Mucosa of stomach (tissue), 1 donor: ENCODE measurements around the gene PLCH1.

Experiments used
- H3K27me3 ChIP-seq: one replicate; pipeline ENCODE4 v1.7.0; 2013; ENCODE audit warnings: mild to moderate bottlenecking, low read length; ENCODE audit not compliant: control insufficient read depth, insufficient read depth
- H3K36me3 ChIP-seq: one replicate; pipeline ENCODE4 v1.7.0; 2013; ENCODE audit warnings: low read length; ENCODE audit not compliant: control insufficient read depth, insufficient read depth
- H3K4me1 ChIP-seq: one replicate; pipeline ENCODE4 v1.7.0; 2013; ENCODE audit warnings: mild to moderate bottlenecking, low read length; ENCODE audit not compliant: control insufficient read depth, insufficient read depth
- H3K4me3 ChIP-seq: one replicate; pipeline ENCODE4 v1.7.0; 2013; ENCODE audit warnings: low read length
- H3K9ac ChIP-seq: one replicate; pipeline ENCODE4 v1.7.0; 2013; ENCODE audit warnings: mild to moderate bottlenecking, low read length, moderate library complexity
- H3K9me3 ChIP-seq: one replicate; pipeline ENCODE4 v1.7.0; 2013; ENCODE audit warnings: mild to moderate bottlenecking, low read length, moderate library complexity; ENCODE audit not compliant: control insufficient read depth
- donor health status: Pancreatic carcinoma.

Gene PLCH1

DNA sequence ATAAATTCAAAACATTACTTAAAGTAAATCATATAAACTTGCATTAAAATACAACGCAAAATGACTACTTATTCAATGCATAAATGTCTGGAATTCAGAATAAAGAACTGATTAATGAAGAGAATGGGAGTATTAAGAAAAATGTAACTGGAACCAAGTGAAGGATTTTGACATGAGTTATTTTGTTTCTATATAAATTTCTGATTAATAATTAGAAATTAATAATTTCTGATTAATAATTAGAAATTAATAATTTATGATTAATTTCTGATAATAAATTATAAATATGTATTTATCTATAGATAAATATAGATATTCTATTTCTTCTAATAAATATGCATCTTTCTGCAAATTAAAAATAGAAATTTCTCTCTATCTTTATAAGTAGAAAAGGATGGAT lies 291.4 kb downstream of the PLCH1 start:
- no peak overlapping the region for H3K9ac ChIP-seq
- H3K4me3 ChIP-seq = no peak overlapping the region
- no peaks in the 10 kb centered on the region for H3K9me3 ChIP-seq
- H3K4me1 ChIP-seq = no peaks in the 10 kb centered on the region
- H3K27me3 ChIP-seq = no peaks in the 10 kb centered on the region
- no peaks in the 10 kb centered on the region for H3K36me3 ChIP-seq

DNA sequence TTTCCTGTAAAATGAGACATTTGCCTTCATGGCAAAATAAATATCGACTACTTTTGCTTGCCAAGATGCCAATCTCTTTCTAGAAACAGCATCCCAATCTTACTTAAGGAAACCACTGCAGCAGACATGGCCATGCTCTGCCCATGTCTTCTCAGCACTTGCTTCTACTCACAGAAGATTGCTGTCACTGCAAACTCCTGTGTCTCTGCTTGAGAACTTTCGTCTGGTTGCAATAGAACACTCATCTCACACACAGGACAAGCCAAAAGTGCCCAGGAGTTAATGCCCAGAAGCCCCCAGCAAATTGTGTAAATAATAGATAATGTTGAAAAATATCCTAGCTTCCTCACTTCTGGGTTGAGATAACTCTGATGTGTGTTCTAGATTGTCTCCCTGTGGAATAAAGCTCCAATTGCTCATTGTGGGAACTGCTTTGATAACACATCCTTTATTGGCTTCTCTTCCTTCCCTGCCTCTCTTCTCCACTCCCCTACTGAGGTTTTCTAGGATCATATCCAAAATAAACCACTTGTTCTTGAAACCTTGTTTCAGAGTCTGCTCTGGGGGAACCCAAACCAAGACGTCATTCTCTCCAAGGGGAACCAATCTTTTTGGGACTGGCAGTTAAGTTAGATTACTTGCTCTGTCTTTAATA lies 295.1 kb downstream of the PLCH1 start:
- Histone ChIP-seq H3K4me1 (no peaks in the 10 kb centered on the region), H3K9ac (no peak overlapping the region), H3K27me3 (no peaks in the 10 kb centered on the region), H3K4me3 (no peak overlapping the region), H3K9me3 (no peaks in the 10 kb centered on the region), H3K36me3 (no peaks in the 10 kb centered on the region)

DNA sequence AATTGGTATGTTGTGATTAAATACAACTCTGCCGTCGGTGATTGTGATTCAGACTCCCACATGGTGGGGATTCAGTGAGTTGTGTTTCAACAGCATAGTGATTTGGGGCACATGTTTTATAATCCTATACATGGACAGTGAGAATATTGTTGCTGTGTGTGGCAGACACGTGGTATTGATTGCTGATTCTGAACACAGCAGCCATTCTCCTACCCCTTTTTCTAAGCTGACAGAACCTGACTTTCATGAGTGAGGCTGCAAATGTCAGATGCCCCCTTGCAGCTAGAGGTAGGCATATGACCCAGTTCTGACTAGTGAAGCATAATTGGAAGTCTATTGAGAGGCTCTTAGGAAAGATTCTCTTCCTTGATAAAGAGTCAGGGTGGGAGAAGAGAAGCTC lies 296.3 kb downstream of the PLCH1 start:
- H3K36me3 ChIP-seq = no peaks in the 10 kb centered on the region
- no peaks in the 10 kb centered on the region for H3K4me1 ChIP-seq
- no peaks in the 10 kb centered on the region for H3K27me3 ChIP-seq
- no peak overlapping the region for H3K4me3 ChIP-seq
- no peak overlapping the region for H3K9ac ChIP-seq
- H3K9me3 ChIP-seq = no peaks in the 10 kb centered on the region

DNA sequence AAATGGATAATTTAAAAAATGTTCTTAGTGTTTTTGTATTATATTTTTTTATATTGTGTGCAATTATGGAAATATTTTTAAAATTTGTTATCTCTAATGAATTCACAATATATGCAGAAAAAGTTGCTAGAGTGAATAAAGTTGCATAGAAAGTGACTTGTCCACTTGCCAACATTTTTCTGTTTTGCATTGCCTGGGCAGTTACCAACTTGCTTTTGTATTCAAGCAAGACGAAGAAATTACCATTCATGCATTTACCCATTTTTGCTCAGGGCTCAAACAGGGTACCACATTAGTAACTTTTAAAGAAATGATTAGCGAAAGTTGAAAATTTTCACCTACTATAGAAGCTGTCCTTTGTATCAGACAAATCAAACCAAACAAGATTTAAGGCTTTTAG lies 298.5 kb downstream of the PLCH1 start:
- H3K4me1 ChIP-seq = no peaks in the 10 kb centered on the region
- H3K4me3 ChIP-seq = no peak overlapping the region
- H3K36me3 ChIP-seq = no peaks in the 10 kb centered on the region
- no peaks in the 10 kb centered on the region for H3K27me3 ChIP-seq
- no peaks in the 10 kb centered on the region for H3K9me3 ChIP-seq
- H3K9ac ChIP-seq = no peak overlapping the region

DNA sequence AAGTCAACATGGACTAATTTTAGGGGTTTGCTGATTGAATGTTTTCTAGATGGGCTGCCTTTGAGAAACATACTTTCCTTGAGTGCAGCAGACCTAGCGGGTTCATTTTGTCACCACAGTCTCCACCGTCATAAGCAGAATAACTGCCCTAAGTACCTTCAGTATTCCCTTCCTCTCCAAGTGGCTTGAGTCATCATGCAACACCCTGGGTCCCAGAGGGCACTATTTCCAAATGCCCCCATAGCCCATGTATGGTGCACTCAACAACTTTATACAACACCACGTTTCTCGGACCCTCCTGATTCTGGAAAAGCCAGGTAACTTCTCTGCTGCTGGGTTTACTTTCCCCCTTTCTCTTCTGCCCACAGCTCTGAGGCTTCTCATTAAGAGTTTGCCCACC lies 300.1 kb downstream of the PLCH1 start:
- H3K9me3 ChIP-seq = no peaks in the 10 kb centered on the region
- no peaks in the 10 kb centered on the region for H3K36me3 ChIP-seq
- H3K4me3 ChIP-seq = no peak overlapping the region
- H3K4me1 ChIP-seq = no peaks in the 10 kb centered on the region
- H3K9ac ChIP-seq = no peak overlapping the region
- H3K27me3 ChIP-seq = no peaks in the 10 kb centered on the region

DNA sequence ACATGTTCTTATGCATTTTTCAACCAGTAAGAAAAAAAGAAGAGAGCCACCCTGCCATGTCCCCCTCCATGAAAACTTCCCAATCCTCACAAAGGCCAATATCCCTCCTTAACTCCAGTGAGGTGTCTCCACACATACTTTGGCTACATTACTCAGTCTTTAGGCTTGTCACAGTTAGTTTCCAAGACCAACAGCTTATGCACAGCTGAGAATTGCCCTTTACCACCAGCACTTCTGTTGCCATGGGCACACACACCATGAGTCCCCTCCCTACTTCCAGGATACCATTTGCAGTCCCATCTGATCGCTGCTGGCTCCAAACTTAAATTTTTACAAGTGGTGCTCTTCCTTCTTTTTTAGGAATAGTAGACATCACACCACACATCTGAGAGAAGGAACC lies 301.1 kb downstream of the PLCH1 start:
- Histone ChIP-seq H3K9ac (no peak overlapping the region), H3K27me3 (no peaks in the 10 kb centered on the region), H3K9me3 (no peaks in the 10 kb centered on the region)

DNA sequence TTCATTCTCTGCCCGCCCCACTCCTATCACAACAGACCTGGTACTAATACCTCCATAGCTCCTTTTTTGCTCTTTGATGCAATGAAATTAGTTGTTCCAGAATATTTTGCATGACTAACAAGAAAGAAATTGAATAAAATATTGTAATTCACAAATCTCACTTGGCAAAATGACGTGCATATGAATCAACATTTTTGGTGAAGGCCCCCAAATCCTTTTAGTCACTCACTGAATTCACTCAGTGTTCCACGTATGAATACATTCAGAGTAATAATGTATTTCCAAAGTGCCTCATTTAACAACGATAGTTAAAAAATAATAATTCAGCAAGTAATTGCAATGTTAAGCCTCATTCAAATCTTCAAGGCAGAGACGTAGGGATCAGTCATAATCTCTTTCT lies 302.8 kb downstream of the PLCH1 start:
- H3K27me3 ChIP-seq = no peaks in the 10 kb centered on the region
- H3K36me3 ChIP-seq = no peaks in the 10 kb centered on the region
- H3K9ac ChIP-seq = no peak overlapping the region
- no peak overlapping the region for H3K4me3 ChIP-seq
- no peaks in the 10 kb centered on the region for H3K4me1 ChIP-seq
- no peaks in the 10 kb centered on the region for H3K9me3 ChIP-seq

More for the DNA sequence above, 301.1 kb downstream of the PLCH1 start:
- Histone ChIP-seq H3K4me1 (no peaks in the 10 kb centered on the region), H3K4me3 (no peak overlapping the region), H3K36me3 (no peaks in the 10 kb centered on the region)

DNA sequence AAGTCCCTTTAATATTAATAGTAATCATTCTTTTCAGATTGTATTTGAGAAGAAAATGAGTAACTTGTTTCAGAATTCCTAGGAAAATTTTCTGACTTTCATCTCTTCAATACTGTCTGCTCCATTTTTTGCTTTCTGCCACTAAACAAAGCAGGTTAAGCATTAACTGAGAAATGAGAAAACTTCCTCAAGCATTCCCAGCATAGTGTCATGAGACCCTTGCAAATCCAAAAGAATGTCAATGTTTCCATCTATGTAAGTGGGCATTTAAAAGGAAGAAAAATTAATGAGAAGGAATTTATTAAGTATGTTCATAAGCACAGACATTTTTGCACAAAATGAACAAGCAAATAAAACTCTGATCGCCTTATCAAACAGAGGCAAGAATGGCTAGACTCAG lies 303.4 kb downstream of the PLCH1 start:
- no peaks in the 10 kb centered on the region for H3K4me1 ChIP-seq

DNA sequence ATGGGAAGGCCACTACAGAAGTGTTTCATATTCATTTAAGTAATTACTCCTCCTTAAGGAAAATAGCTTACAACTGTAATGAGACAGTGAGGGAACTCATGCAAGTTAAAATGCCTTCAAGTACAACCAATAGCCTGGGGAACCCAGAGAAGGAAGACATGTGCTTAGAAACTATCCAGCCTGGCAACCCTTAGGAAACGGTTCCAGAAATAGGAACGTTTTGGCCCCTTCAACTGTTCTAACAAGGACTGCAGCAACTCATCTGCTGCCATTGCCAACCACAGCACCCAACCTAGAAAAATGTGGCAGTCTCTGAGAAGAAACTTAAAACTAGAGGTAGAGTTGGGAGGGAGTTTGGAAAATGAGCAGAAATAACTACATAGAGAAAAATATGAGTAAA lies 303.8 kb downstream of the PLCH1 start:
- Histone ChIP-seq H3K4me1 (no peaks in the 10 kb centered on the region), H3K27me3 (no peaks in the 10 kb centered on the region), H3K9me3 (no peaks in the 10 kb centered on the region), H3K4me3 (no peak overlapping the region), H3K9ac (no peak overlapping the region), H3K36me3 (no peaks in the 10 kb centered on the region)

More for the DNA sequence above, 303.4 kb downstream of the PLCH1 start:
- Histone ChIP-seq H3K9me3 (no peaks in the 10 kb centered on the region), H3K36me3 (no peaks in the 10 kb centered on the region), H3K4me3 (no peak overlapping the region), H3K27me3 (no peaks in the 10 kb centered on the region), H3K9ac (no peak overlapping the region)

DNA sequence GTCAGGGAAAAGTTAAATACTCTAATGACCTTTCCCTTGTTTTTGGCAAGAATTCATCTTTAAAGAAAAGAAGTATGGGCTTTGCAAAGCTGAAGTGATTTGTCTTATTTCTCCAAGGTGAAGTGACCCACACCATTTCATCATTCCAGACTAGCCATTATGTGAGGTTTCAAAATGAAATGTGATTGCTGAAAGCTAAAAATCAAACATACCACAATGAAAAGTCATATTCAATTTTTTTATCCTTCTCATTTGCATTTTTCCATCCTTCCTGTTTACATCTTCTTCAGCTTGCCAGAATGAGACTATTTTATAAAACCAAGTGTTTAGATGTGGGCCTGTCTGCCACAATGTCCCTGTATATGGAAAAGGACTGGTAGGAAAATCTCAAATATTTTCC lies 309.1 kb downstream of the PLCH1 start:
- H3K9me3 ChIP-seq = no peaks in the 10 kb centered on the region
- H3K9ac ChIP-seq = no peak overlapping the region
- H3K4me3 ChIP-seq = no peak overlapping the region
- H3K36me3 ChIP-seq = no peaks in the 10 kb centered on the region
- no peaks in the 10 kb centered on the region for H3K27me3 ChIP-seq
- no peaks in the 10 kb centered on the region for H3K4me1 ChIP-seq

DNA sequence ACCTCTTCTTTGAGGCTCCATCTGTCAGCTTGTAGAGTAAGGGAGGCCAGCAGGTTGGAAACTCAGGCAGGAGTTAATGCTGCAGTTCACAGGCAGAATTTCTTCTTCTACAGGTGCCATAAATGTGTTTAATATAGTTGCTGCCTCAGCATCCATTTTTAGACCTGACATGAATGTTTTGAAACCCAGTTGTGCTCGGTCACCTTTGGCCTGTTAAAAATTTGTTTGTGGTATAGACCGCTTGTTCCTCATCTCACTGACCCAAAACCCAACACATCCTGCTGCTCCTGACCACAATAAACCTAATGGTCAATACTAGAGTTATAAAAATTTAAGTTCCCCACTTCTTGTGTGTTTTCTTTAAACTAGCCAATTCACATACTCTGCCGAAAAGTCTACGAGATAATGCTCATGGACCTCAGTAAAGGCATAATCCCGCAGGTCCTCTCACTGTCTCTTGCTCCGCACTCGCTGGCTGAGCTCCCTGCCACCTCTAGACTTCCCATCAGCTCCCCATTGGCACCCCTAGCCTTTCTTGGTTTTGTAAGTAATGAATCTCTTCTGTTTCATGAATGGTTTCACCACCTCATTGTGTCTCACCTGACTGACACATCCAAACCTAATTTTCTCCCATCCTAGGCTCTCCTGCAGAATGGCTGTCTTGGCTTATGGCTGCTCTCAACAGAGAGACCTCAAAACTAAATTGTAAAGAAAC lies 312.9 kb downstream of the PLCH1 start:
- Histone ChIP-seq H3K27me3 (no peaks in the 10 kb centered on the region), H3K36me3 (no peaks in the 10 kb centered on the region), H3K4me1 (no peaks in the 10 kb centered on the region), H3K9me3 (no peaks in the 10 kb centered on the region), H3K9ac (no peak overlapping the region), H3K4me3 (no peak overlapping the region)

DNA sequence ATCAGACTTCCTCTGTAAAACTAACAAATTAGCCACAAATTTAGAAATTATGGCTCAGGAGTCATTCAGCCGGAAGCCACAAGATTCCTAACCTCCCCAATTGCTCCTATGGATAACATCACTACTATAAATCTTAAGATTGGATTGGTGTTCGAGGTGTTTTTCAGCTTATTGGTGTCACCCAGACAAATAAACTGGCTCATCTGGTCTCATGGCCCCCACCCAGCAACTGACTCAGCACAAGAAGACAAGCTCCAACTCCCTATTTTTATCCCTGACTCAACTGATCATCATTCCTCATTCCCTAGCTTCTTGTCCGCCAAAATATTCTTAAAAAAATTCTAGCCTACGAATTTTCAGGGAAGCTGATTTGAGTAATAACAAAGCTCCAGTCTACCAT lies 316.3 kb downstream of the PLCH1 start:
- H3K27me3 ChIP-seq = no peaks in the 10 kb centered on the region
- H3K9ac ChIP-seq = no peak overlapping the region
- H3K36me3 ChIP-seq = no peaks in the 10 kb centered on the region

More for the DNA sequence above, 316.3 kb downstream of the PLCH1 start:
- Histone ChIP-seq H3K4me3 (no peak overlapping the region), H3K9me3 (no peaks in the 10 kb centered on the region), H3K4me1 (peaks cover 2% of the 10 kb centered on the region)
